ENCODE results near the gene FANCD2.

GRCh38 chr3:10074666-10075065 is 48.4 kb downstream of the FANCD2 start:
- TF ChIP-seq EZH2 (IDR thresholded peaks at IDR 0.05; ENCODE audit: insufficient read depth, poor library complexity, severe bottlenecking), result no peak
- no peak for TF ChIP-seq EZH2phosphoT487 (IDR thresholded peaks at IDR 0.05; ENCODE audit: insufficient read depth, low read depth)

Measured in GM23248 (cell line).